Ishikawa (cell line): ENCODE results near the gene ANKLE1.

Source experiments
- CEBPB ChIP-seq: IDR thresholded peaks from 2 replicates; pipeline ENCODE4 v1.6.1; 2012
- CREB1 ChIP-seq: IDR thresholded peaks from 2 replicates; pipeline ENCODE4 v1.6.1; 2012; ENCODE audit warnings: low read depth
- EGR1 ChIP-seq: IDR thresholded peaks from 2 replicates; pipeline ENCODE4 v1.6.1; 2012
- EP300 ChIP-seq: IDR thresholded peaks from 2 replicates; pipeline ENCODE4 v1.6.1; 2012; ENCODE audit warnings: borderline replicate concordance
- FOXM1 ChIP-seq: IDR thresholded peaks from 2 replicates; pipeline ENCODE4 v1.6.1; 2012; ENCODE audit warnings: low read depth, borderline replicate concordance
- MAX ChIP-seq: IDR thresholded peaks from 2 replicates; pipeline ENCODE4 v1.6.1; 2012
- NFIC ChIP-seq: IDR thresholded peaks from 2 replicates; pipeline ENCODE4 v1.6.1; 2012
- RAD21 ChIP-seq: IDR thresholded peaks from 2 replicates; pipeline ENCODE4 v1.6.1; 2012; ENCODE audit warnings: low read depth
- REST ChIP-seq: IDR thresholded peaks from 2 replicates; pipeline ENCODE4 v1.6.1; 2012; ENCODE audit warnings: low read depth, mild to moderate bottlenecking
- TAF1 ChIP-seq: IDR thresholded peaks from 2 replicates; pipeline ENCODE4 v1.6.1; 2012; ENCODE audit warnings: low read depth, mild to moderate bottlenecking
- TCF12 ChIP-seq: IDR thresholded peaks from 2 replicates; pipeline ENCODE4 v1.6.1; 2012; ENCODE audit warnings: low read depth
- TEAD4 ChIP-seq: IDR thresholded peaks from 2 replicates; pipeline ENCODE4 v1.6.1; 2012
- USF1 ChIP-seq: IDR thresholded peaks from 2 replicates; pipeline ENCODE4 v1.6.1; 2012
- YY1 ChIP-seq: IDR thresholded peaks from 2 replicates; pipeline ENCODE4 v1.6.1; 2012; ENCODE audit warnings: low read depth
- ZBTB7A ChIP-seq: IDR thresholded peaks from 2 replicates; pipeline ENCODE4 v1.6.1; 2012; ENCODE audit warnings: low read depth

ANKLE1 gene

GRCh38 chr19:17249887-17250548, 31.7 kb upstream of the ANKLE1 start:
- TF ChIP-seq CEBPB = no peak

- TF ChIP-seq RAD21 (no peak), EGR1 (no peak), FOXM1 (no peak), ZBTB7A (no peak), USF1 (no peak), TAF1 (no peak), YY1 (no peak), TCF12 (no peak), EP300 (no peak), CEBPB (no peak), NFIC (no peak), TEAD4 (no peak), REST (no peak), CREB1 (no peak), MAX (no peak)
Observed at GRCh38 chr19:17254636-17255035, 27.1 kb upstream of the ANKLE1 start.

GRCh38 chr19:17255150-17255621, 26.5 kb upstream of the ANKLE1 start:
- TF ChIP-seq TCF12 = peak; percentile 16; the same call in 1 of the 2 replicates
- TF ChIP-seq TEAD4 = peak; percentile 77
- no peak for TF ChIP-seq TAF1
- TF ChIP-seq REST = no peak
- peak; percentile 94 for TF ChIP-seq CEBPB
- TF ChIP-seq RAD21 = no peak
- 0 out of 2 replicates have a peak, but pooled peaks have one; percentile 12 for TF ChIP-seq YY1

GRCh38 chr19:17256130-17256529, 25.6 kb upstream of the ANKLE1 start:
- TF ChIP-seq ZBTB7A (no peak), MAX (no peak), REST (no peak), FOXM1 (no peak), EP300 (no peak), YY1 (no peak), RAD21 (no peak), TEAD4 (no peak), CREB1 (no peak), NFIC (no peak), USF1 (no peak), TCF12 (no peak), EGR1 (no peak), TAF1 (no peak)
